ENCODE measurements around the gene ARL5C.

- TF ChIP-seq, protein P1, sequence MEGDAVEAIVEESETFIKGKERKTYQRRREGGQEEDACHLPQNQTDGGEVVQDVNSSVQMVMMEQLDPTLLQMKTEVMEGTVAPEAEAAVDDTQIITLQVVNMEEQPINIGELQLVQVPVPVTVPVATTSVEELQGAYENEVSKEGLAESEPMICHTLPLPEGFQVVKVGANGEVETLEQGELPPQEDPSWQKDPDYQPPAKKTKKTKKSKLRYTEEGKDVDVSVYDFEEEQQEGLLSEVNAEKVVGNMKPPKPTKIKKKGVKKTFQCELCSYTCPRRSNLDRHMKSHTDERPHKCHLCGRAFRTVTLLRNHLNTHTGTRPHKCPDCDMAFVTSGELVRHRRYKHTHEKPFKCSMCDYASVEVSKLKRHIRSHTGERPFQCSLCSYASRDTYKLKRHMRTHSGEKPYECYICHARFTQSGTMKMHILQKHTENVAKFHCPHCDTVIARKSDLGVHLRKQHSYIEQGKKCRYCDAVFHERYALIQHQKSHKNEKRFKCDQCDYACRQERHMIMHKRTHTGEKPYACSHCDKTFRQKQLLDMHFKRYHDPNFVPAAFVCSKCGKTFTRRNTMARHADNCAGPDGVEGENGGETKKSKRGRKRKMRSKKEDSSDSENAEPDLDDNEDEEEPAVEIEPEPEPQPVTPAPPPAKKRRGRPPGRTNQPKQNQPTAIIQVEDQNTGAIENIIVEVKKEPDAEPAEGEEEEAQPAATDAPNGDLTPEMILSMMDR (IDR thresholded peaks at IDR 0.05), result no peak
- TF ChIP-seq EZH2 (IDR thresholded peaks at IDR 0.05), result no peak
Measured at GRCh38 chr17:39183720-39184119, 17.8 kb upstream of the ARL5C start.
